D721Med (cell line): ENCODE measurements around the gene BICC1.

Experiments used
- DNase-seq: peaks from one replicate; pipeline ENCODE4 v3.0.0; 2011; ENCODE audit warnings: low spot score; ENCODE audit not compliant: insufficient read length
- FAIRE-seq: peaks from 2 replicates; lab custom pipeline; 2011; peaks lifted over from hg19 to GRCh38; lab: Jason Lieb, UNC
- TF ChIP-seq, protein P1 (sequence below): IDR thresholded peaks from 2 replicates; pipeline ENCODE4 v1.5.1; 2012; ENCODE audit warnings: mild to moderate bottlenecking, control low read depth; ENCODE audit not compliant: insufficient read depth; ENCODE audit errors: missing control alignments

Gene BICC1

DNA sequence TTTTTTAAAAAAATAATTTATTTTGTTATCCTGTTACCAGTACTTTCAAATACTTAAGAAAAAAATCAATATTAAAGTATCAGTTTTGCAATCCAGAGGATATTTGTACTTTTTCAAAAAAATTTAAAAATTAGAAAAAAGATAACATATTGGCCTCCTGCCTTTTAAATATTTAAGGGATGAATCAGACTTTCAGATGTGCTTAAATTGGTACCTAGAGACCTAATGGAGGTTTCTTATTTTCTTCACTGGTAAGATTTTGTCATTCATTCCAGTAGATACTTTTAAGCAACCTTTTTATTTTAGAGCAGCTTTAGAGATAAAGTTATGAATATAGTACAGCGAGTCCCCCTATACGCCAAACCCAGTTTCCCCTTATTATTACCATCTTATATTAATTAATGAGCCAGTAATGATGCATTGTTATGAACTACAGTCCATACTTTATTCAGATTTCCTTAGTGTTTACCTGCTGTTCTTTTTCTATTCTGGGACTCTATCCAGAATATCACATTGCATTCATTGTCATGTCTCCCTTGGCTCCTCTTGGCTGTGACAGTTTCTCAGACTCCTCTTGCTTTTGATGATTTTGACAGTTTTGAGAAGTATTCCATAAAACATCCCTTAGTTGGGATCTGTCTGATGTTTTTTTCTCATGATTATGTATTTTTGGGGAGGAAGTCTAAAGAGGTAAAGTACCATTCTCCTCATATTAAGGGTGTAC, 34.2 kb downstream of the BICC1 start:
- TF ChIP-seq, protein P1, sequence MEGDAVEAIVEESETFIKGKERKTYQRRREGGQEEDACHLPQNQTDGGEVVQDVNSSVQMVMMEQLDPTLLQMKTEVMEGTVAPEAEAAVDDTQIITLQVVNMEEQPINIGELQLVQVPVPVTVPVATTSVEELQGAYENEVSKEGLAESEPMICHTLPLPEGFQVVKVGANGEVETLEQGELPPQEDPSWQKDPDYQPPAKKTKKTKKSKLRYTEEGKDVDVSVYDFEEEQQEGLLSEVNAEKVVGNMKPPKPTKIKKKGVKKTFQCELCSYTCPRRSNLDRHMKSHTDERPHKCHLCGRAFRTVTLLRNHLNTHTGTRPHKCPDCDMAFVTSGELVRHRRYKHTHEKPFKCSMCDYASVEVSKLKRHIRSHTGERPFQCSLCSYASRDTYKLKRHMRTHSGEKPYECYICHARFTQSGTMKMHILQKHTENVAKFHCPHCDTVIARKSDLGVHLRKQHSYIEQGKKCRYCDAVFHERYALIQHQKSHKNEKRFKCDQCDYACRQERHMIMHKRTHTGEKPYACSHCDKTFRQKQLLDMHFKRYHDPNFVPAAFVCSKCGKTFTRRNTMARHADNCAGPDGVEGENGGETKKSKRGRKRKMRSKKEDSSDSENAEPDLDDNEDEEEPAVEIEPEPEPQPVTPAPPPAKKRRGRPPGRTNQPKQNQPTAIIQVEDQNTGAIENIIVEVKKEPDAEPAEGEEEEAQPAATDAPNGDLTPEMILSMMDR: no peak
- FAIRE-seq: no peak
- no peak for DNase-seq

DNA sequence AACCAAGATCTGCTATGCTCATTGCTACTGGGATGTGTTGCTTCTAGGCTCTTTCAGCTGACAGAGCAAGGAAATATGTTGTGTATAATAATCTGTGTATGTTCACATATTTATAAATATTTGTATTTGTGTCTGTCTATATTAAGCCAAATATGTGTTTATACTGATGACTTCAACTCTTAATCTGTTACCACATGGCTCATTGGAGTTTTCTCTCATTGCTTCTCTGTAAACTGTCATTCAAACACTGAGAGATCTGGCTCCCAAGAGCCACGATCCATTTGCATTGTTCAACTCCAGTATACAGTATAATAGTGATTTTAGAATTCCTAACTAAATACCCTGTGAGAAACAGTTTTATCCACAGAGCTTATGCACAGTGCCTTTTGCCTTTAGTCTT, 35.3 kb downstream of the BICC1 start:
- DNase-seq (no peak), FAIRE-seq (no peak)
- TF ChIP-seq, protein P1: no peak

DNA sequence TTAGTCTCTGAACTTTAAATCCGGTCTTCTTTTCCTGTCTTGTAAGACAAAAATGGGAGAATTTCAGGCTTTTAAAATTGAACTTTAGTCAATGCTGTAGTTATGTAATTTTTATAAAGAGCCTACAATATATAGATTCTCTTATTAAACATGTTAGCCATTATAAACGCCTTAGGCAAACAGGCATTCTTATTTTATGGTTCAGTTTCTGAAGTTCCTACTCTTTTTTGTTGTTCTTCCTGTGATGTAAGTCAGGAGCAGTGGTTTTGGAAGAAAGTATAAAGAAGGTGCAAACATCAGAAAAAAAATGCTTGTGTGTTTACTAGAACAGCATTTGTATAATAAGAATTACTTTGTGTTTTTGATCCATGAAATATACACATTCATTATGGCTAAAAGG, 41.6 kb downstream of the BICC1 start:
- TF ChIP-seq, protein P1: no peak
- DNase-seq: no peak
- FAIRE-seq: no peak

DNA sequence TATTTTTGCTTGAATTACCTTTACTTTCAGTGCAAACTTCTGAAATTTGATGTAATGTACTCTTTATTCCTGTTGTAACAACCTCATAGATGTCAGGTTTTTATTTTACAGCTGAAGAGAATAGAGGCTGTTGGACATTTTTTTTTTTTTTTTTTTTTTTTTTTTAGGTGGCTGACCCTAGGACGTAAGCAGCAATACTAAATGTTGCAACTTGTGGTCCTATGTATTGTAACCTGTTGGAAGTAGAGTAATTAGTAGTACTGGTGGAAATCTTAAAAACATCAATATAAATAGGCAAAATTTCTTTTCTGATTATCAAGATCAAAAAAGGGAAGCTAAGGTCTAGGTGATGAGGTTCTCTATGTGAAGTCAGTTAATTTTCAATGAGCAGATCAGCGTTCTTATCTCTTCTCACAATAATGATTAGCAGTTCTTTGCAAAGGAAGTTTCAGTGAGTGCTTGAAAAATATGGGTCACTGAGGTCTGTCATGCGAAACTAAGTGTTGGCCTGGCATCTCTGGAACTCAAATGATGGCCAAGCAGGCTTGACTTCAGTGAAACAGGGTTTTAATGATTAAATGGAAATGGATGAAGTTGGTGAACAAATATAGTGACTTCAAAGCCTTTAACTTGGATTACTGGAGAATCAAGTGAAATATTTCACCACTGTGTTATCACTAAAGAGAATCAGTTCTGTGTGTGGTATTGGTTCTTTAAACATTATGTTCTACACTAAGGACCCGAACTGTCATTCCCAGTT, 42.7 kb downstream of the BICC1 start:
- peak; percentile 25 for FAIRE-seq
- DNase-seq: no peak

DNA sequence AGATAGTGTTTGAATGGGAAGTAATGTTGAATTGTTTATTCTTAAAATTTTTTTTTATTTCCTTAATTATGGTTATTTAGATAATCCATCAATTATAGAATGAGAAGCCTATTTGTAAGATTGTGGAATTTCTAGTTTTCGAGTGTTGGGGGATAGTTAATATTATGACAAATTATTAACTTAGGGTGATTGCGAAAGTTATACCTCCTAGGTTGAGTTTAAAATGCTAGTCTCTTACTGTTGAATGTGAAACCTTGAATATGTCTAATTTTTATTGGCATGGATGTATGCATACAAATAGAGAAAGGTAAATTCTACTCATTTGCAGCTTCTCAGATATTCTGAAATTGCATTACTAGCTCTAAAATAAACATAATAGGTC, 43.2 kb downstream of the BICC1 start:
- DNase-seq (no peak), FAIRE-seq (no peak)
- TF ChIP-seq, protein P1: no peak

More for the DNA sequence above, 42.7 kb downstream of the BICC1 start:
- TF ChIP-seq, protein P1: no peak

DNA sequence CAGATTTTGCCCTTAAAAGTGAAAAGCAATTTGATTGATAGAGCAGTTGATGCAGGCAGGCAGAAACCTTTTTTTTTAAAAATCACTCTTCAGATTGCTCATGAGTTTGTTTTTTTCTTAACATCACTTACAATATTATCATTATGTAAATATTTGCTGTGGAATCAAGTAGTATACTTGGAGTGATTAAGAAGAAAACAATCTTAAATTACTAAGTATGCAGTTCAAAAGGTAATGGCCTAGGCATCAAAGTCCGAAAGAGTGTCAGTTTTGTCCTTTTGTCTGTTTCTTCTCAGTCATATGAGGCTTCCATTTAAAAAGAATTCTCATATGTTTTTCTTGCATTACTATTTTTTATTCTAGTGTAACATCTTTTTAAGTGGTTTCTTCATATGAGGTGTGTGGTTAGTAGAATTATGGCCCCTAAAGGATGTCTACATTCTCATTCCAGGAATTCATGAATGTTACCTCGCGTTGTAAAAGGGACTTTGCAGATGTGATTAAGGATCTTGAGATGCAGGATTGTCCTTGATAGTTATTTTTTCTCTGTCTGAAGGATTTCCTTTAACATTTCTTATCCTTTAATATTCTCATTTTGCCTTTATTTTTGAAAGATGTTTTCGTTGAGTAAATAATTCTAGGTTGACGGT, 44.0 kb downstream of the BICC1 start:
- TF ChIP-seq, protein P1: no peak
- FAIRE-seq: peak; percentile 61
- DNase-seq: no peak
